K562 (cell line): Measurements from ENCODE around the gene TRDMT1. TPM values are rescaled to one million over a fixed set of nuclear protein-coding genes. Genes with fewer than 3 reads are reported as not detected.
A peak's percentile ranks its signal among the peaks of the same experiment; 100 is the strongest.

Source experiments
- ATAC-seq: fragments of 200-7000 bp; cut with Tn5 transposase; 3 replicates; pipeline ENCODE4 v1.9.1; 2020; ENCODE audit warnings: moderate library complexity
- BruUV-seq: library from RNA; stranded (reverse); fragments of 400-500 nt; replicated peaks from 2 replicates; lab custom pipeline; 2021; lab: Mats Ljungman, UMichigan
- CTCF ChIA-PET: fragments of 300-600 bp; formaldehyde crosslinking; extraction: SDS; loops from one replicate; lab custom pipeline; 2021; ENCODE audit warnings: low intra/inter-chr PET ratio; lab: Yijun Ruan, JAX
- POLR2A ChIA-PET: fragments of 300-600, 350-650 bp; sonication (Branson Sonifier 250); formaldehyde crosslinking; extraction: SDS; loops from one replicate; lab custom pipeline; 2021; ENCODE audit warnings: antibody characterized with exemption, inconsistent platforms; lab: Yijun Ruan, JAX
- DNase-seq, 4 experiments: peaks; one replicate each; pipeline versions ENCODE4 v3.0.0 to v3.0.0-alpha.2; 2011 to 2018; ENCODE audit warnings: low spot score in 3 of 4, mixed read lengths in 3 of 4; ENCODE audit errors: extremely low read depth in 1 of 4
- FAIRE-seq: peaks from 2 replicates; lab custom pipeline; 2011; peaks lifted over from hg19 to GRCh38; lab: Jason Lieb, UNC
- H2AFZ ChIP-seq: 2 replicates; pipeline ENCODE4 v1.6.0; 2011; ENCODE audit warnings: low read depth, low read length, control low read depth, inconsistent platforms
- H3K27ac ChIP-seq: fragments of 200-600 bp; 3 replicates; pipeline ENCODE4 v1.8.0; 2011; ENCODE audit warnings: low read depth, mild to moderate bottlenecking, control low read depth, inconsistent platforms, low read length, moderate library complexity, mixed read lengths; ENCODE audit errors: extremely low read depth
- H3K27me3 ChIP-seq, 2 experiments: fragments of 300-600 bp in 1 of 2; 2 replicates in 1 of 2; 3 replicates in 1 of 2; pipeline versions ENCODE4 v1.6.0 to v1.8.0; 2011; ENCODE audit warnings: inconsistent platforms in 2 of 2, low read length in 2 of 2, mild to moderate bottlenecking in 1 of 2, mixed read lengths in 1 of 2, moderate library complexity in 1 of 2; ENCODE audit not compliant: control insufficient read depth in 2 of 2, insufficient read depth in 2 of 2
- H3K36me3 ChIP-seq: fragments of 300-600 bp; 3 replicates; pipeline ENCODE4 v1.8.0; 2011; ENCODE audit warnings: mild to moderate bottlenecking, low read length, inconsistent platforms; ENCODE audit not compliant: control insufficient read depth, insufficient read depth
- H3K4me1 ChIP-seq, 2 experiments: fragments of 200-600 bp in 1 of 2; replicated peaks in 1 of 2; 2 replicates in 1 of 2; 3 replicates in 1 of 2; pipeline versions ENCODE4 v1.5.1 to v1.8.0; 2011; ENCODE audit warnings: inconsistent platforms in 2 of 2, low read length in 2 of 2, mild to moderate bottlenecking in 1 of 2, mixed read lengths in 1 of 2, moderate library complexity in 1 of 2; ENCODE audit not compliant: control insufficient read depth in 2 of 2, insufficient read depth in 2 of 2
- H3K4me2 ChIP-seq: 2 replicates; pipeline ENCODE4 v1.6.1; 2011; ENCODE audit warnings: low read length, control low read depth, inconsistent platforms, mixed read lengths; ENCODE audit not compliant: insufficient read depth
- H3K4me3 ChIP-seq: fragments of 200-600 bp; sonication (generic), shearing (Covaris generic); 2 replicates; pipeline ENCODE4 v1.5.1; 2016; ENCODE audit warnings: control low read depth, inconsistent platforms
- H3K79me2 ChIP-seq: fragments of 200-600 bp; 3 replicates; pipeline ENCODE4 v1.8.0; 2011; ENCODE audit warnings: low read length, inconsistent platforms; ENCODE audit not compliant: control insufficient read depth, insufficient read depth
- H3K9ac ChIP-seq, 2 experiments: 2 replicates each; pipeline versions ENCODE4 v1.6.0 to v1.6.1; 2011; ENCODE audit warnings: low read depth in 2 of 2, low read length in 2 of 2, control low read depth in 1 of 2, inconsistent platforms in 1 of 2, mild to moderate bottlenecking in 1 of 2, mixed read lengths in 1 of 2; ENCODE audit not compliant: insufficient read depth in 1 of 2
- H3K9me1 ChIP-seq: one replicate; pipeline ENCODE4 v1.6.0; 2011; ENCODE audit warnings: inconsistent platforms, mild to moderate bottlenecking, low read length, moderate library complexity; ENCODE audit not compliant: control insufficient read depth, insufficient read depth
- H3K9me3 ChIP-seq: replicated peaks from 2 replicates; pipeline ENCODE4 v1.5.1; 2011; ENCODE audit warnings: low read depth, low read length, inconsistent platforms; ENCODE audit not compliant: control insufficient read depth, insufficient read depth
- H4K20me1 ChIP-seq: replicated peaks from 2 replicates; pipeline ENCODE4 v1.6.1; 2011; ENCODE audit warnings: low read length, inconsistent platforms, mixed read lengths; ENCODE audit not compliant: control insufficient read depth, insufficient read depth
- MEIS2 ChIP-seq: fragments of 450-650 bp; IDR thresholded peaks from 2 replicates; pipeline ENCODE4 v1.6.1; 2014; ENCODE audit warnings: mild to moderate bottlenecking; ENCODE audit not compliant: partially characterized antibody
- WGBS: fragments of 100-300 bp; shearing (Covaris generic); methylation state at CpG from one replicate; pipeline ENCODE4 v1.1.6; 2016; ENCODE audit warnings: low coverage, mixed read lengths; ENCODE audit not compliant: insufficient coverage; ENCODE audit errors: missing lambda C conversion rate; 5-methylcytosine and 5-hydroxymethylcytosine counted together
- in situ Hi-C: fragments of 300-500 bp; cut with MboI; formaldehyde crosslinking; loops from 4 replicates; pipeline ENCODE4 v1.15.0; 2018; ENCODE audit warnings: inconsistent platforms, mixed read lengths
- intact Hi-C: fragments of 100-400 bp; cut with micrococcal nuclease; formaldehyde crosslinking; loops from 2 replicates; pipeline ENCODE4 v1.14.2; 2022
- polyA plus RNA-seq, 8 experiments: library from polyadenylated mRNA; depleted of rRNA in 4 of 8; stranded (reverse) in 5 of 8; unstranded in 3 of 8; fragments of >200 nt; fragmentation: Nextera tagmentation in 2 of 8; fragmentation: Illumina TruSeq in 1 of 8; extraction: Ambion mirVana in 2 of 8; extraction: Trizol in 1 of 8; gene quantifications; 2 replicates each; pipeline versions ENCODE4 v1.2.1 to v1.2.3, GENCODE V29; 2011 to 2014; ENCODE audit warnings: inconsistent platforms in 1 of 8, missing spikeins in 1 of 8
- total RNA-seq, 7 experiments: library from RNA; depleted of rRNA in 6 of 7; stranded (reverse); fragments of >200 nt in 6 of 7; fragmentation: Illumina TruSeq in 2 of 7; extraction: Trizol in 2 of 7; gene quantifications; 2 replicates each; pipeline versions ENCODE4 v1.2.1 to v1.2.3, GENCODE V29; 2011 to 2021; ENCODE audit warnings: low replicate concordance in 1 of 7
- TF ChIP-seq, protein P1 (sequence below), 2 experiments: fragments of 450-650 bp; formaldehyde crosslinking in 1 of 2; IDR thresholded peaks; 2 replicates each; pipeline versions ENCODE4 v1.4.0 to v1.6.1; 2014 to 2020; ENCODE audit warnings: mild to moderate bottlenecking in 2 of 2, borderline replicate concordance in 1 of 2, low read depth in 1 of 2
- TF ChIP-seq, protein P2 (sequence below): sonication (generic); IDR thresholded peaks from 2 replicates; pipeline ENCODE4 v1.6.1; 2016

Gene TRDMT1
- total and polyA plus RNA-seq, 9 of the 15 experiments (the other 6 are each of a cell fraction or from before 2014, with no cell fraction given), result 5.4 to 12.6 (median 9.3) TPM

DNA sequence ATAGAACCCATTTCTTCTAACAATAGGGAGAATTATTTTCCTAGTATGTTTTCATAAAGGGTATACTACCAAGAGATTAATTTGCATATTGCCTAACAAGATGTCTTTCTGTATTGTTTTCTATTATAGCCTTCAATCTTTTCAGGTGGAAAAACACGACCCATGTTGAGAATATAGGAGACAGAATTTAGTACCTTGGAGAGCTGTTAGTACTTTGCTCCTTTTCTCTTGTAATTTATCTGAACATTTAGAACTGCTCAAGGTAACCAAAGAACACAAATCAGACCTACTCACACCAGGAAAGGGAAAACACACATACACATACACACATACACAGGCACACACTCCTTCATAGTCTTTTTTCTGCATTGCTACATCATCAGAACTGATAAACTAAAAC lies 7.8 kb upstream of the TRDMT1 start:
- BruUV-seq, result no TSS peak
- Histone ChIP-seq H3K27me3 (no peaks in the 10 kb centered on the region), H3K9me1 (no peaks in the 10 kb centered on the region), H4K20me1 (no peaks in the 10 kb centered on the region), H3K4me2 (no peak overlapping the region), H3K27ac (no peak overlapping the region; the same call in 2 of the 3 replicates), H3K9me3 (no peaks in the 10 kb centered on the region), H3K9ac (no peak overlapping the region), H2AFZ (no peak overlapping the region; the same call in 1 of the 2 replicates), H3K4me3 (no peak overlapping the region), H3K4me1 (peaks cover 0 to 33% of the 10 kb centered on the region in 2 experiments; a peak in 4 of 5 replicates), H3K36me3 (no peaks in the 10 kb centered on the region), H3K79me2 (no peaks in the 10 kb centered on the region)
- TF ChIP-seq, protein P1, sequence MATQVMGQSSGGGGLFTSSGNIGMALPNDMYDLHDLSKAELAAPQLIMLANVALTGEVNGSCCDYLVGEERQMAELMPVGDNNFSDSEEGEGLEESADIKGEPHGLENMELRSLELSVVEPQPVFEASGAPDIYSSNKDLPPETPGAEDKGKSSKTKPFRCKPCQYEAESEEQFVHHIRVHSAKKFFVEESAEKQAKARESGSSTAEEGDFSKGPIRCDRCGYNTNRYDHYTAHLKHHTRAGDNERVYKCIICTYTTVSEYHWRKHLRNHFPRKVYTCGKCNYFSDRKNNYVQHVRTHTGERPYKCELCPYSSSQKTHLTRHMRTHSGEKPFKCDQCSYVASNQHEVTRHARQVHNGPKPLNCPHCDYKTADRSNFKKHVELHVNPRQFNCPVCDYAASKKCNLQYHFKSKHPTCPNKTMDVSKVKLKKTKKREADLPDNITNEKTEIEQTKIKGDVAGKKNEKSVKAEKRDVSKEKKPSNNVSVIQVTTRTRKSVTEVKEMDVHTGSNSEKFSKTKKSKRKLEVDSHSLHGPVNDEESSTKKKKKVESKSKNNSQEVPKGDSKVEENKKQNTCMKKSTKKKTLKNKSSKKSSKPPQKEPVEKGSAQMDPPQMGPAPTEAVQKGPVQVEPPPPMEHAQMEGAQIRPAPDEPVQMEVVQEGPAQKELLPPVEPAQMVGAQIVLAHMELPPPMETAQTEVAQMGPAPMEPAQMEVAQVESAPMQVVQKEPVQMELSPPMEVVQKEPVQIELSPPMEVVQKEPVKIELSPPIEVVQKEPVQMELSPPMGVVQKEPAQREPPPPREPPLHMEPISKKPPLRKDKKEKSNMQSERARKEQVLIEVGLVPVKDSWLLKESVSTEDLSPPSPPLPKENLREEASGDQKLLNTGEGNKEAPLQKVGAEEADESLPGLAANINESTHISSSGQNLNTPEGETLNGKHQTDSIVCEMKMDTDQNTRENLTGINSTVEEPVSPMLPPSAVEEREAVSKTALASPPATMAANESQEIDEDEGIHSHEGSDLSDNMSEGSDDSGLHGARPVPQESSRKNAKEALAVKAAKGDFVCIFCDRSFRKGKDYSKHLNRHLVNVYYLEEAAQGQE (IDR thresholded peaks at IDR 0.05; ENCODE audit: borderline replicate concordance), result peak; percentile 64; the same call in 1 of the 2 replicates
- TF ChIP-seq, protein P1 (CRISPR knock-in tag; IDR thresholded peaks at IDR 0.05; ENCODE audit: low read depth), result no peak
- TF ChIP-seq MEIS2, result no peak
- TF ChIP-seq, protein P2, sequence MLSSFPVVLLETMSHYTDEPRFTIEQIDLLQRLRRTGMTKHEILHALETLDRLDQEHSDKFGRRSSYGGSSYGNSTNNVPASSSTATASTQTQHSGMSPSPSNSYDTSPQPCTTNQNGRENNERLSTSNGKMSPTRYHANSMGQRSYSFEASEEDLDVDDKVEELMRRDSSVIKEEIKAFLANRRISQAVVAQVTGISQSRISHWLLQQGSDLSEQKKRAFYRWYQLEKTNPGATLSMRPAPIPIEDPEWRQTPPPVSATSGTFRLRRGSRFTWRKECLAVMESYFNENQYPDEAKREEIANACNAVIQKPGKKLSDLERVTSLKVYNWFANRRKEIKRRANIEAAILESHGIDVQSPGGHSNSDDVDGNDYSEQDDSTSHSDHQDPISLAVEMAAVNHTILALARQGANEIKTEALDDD, result peak; percentile 21; the same call in 1 of the 2 replicates
- ATAC-seq, result no peak
- intact Hi-C loops, result no loop called here
- WGBS, result 29% methylated on average over 1 of the region's 1 CpG
- DNase-seq, result no peak
- FAIRE-seq, result no peak
- POLR2A ChIA-PET, result interaction anchor here (0.9 kb wide), 1 partner anchor 21 kb away, joined by 3 read pairs; no protein-coding TSS in a partner anchor
- CTCF ChIA-PET, result no interaction called here
- in situ Hi-C loops, result no loop called here
